GM23248 (cell line): ENCODE results near the gene TMEM123. TPM values are rescaled to one million over a fixed set of nuclear protein-coding genes. Genes with fewer than 3 reads are reported as not detected.

ENCODE experiments used
- DNase-seq: peaks from one replicate; pipeline ENCODE4 v3.0.0-alpha.2; 2015
- H2AFZ ChIP-seq: fragments of 200-600 bp; sonication (generic); 2 replicates; pipeline ENCODE4 v1.6.1; 2016; ENCODE audit warnings: antibody characterized with exemption
- H3F3A ChIP-seq: fragments of 200-600 bp; sonication (generic); 2 replicates; pipeline ENCODE4 v1.6.1; 2016; ENCODE audit warnings: mild to moderate bottlenecking, antibody characterized with exemption, mixed run types; ENCODE audit not compliant: insufficient read depth
- H3K27ac ChIP-seq: fragments of 200-600 bp; sonication (generic); 2 replicates; pipeline ENCODE4 v1.5.1; 2016; ENCODE audit warnings: mild to moderate bottlenecking
- H3K27me3 ChIP-seq: fragments of 200-600 bp; sonication (generic); replicated peaks from 2 replicates; pipeline ENCODE4 v1.6.1; 2016; ENCODE audit warnings: mild to moderate bottlenecking; ENCODE audit not compliant: insufficient read depth
- H3K36me3 ChIP-seq: fragments of 200-600 bp; sonication (generic); 2 replicates; pipeline ENCODE4 v1.6.1; 2016; ENCODE audit warnings: low read depth, mild to moderate bottlenecking
- H3K4me1 ChIP-seq: fragments of 200-600 bp; sonication (generic); 2 replicates; pipeline ENCODE4 v1.6.1; 2016; ENCODE audit warnings: mild to moderate bottlenecking; ENCODE audit not compliant: insufficient read depth
- H3K4me2 ChIP-seq: fragments of 200-600 bp; sonication (generic); one replicate; pipeline ENCODE4 v1.6.1; 2016; ENCODE audit warnings: mild to moderate bottlenecking; ENCODE audit not compliant: unreplicated experiment
- H3K4me3 ChIP-seq: fragments of 200-600 bp; sonication (generic); 2 replicates; pipeline ENCODE4 v1.5.1; 2016; ENCODE audit warnings: mild to moderate bottlenecking
- H3K79me2 ChIP-seq: fragments of 200-600 bp; sonication (generic); 2 replicates; pipeline ENCODE4 v1.6.1; 2016; ENCODE audit warnings: mild to moderate bottlenecking; ENCODE audit not compliant: insufficient read depth
- H3K9ac ChIP-seq: fragments of 200-600 bp; sonication (generic); 2 replicates; pipeline ENCODE4 v1.6.1; 2016; ENCODE audit warnings: mild to moderate bottlenecking
- H3K9me2 ChIP-seq: fragments of 200-600 bp; sonication (generic); 2 replicates; pipeline ENCODE4 v1.6.1; 2016; ENCODE audit warnings: mixed run types, mild to moderate bottlenecking, moderate library complexity; ENCODE audit not compliant: insufficient read depth
- H3K9me3 ChIP-seq: fragments of 200-600 bp; sonication (generic); one replicate; pipeline ENCODE4 v1.6.1; 2017; ENCODE audit warnings: low read depth
- H4K20me1 ChIP-seq: fragments of 200-600 bp; sonication (generic); 2 replicates; pipeline ENCODE4 v1.6.0; 2016; ENCODE audit not compliant: insufficient read depth
- EZH2 ChIP-seq: fragments of 200-600 bp; sonication (generic); IDR thresholded peaks from 2 replicates; pipeline ENCODE4 v1.6.1; 2018; ENCODE audit warnings: antibody characterized with exemption, mild to moderate bottlenecking; ENCODE audit not compliant: insufficient read depth, poor library complexity, severe bottlenecking
- EZH2phosphoT487 ChIP-seq: fragments of 200-600 bp; sonication (generic); IDR thresholded peaks from 2 replicates; pipeline ENCODE4 v1.6.1; 2018; ENCODE audit warnings: antibody characterized with exemption, moderate library complexity, mild to moderate bottlenecking, low read depth; ENCODE audit not compliant: insufficient read depth
- whole genome bisulfite sequencing, 2 experiments: methylation state at CpG; one replicate each; pipeline ENCODE4 v1.1.6; 2015 to 2017; ENCODE audit warnings: low lambda C conversion rate in 2 of 2, low coverage in 1 of 2; ENCODE audit errors: missing lambda C conversion rate in 2 of 2; 5-methylcytosine and 5-hydroxymethylcytosine counted together
- in situ Hi-C: fragments of 300-500 bp; cut with MboI; formaldehyde crosslinking; loops from 2 replicates; pipeline ENCODE4 v1.15.0; 2020
- polyA plus RNA-seq: library from polyadenylated mRNA; unstranded; fragments of >200 nt; fragmentation: Nextera tagmentation; extraction: Ambion mirVana; gene quantifications from 2 replicates; pipeline ENCODE4 v1.2.1, GENCODE V29; 2016
- total RNA-seq: library from RNA; depleted of rRNA; stranded (reverse); fragments of >200 nt; shearing (Covaris generic); gene quantifications from 2 replicates; pipeline ENCODE4 v1.2.3, GENCODE V29; 2014

TMEM123 gene
- total and polyA plus RNA-seq, 2 experiments from 2014 or later, result 106 to 113 TPM

GRCh38 chr11:102468616-102469195, 16.1 kb upstream of the TMEM123 start:
- Histone ChIP-seq H3K9me3 (no peaks in the 10 kb centered on the region), H3K4me1 (peaks cover 10% of the 10 kb centered on the region), H3K9ac (no peak overlapping the region), H4K20me1 (no peaks in the 10 kb centered on the region), H3K27me3 (no peaks in the 10 kb centered on the region), H3K27ac (peak overlapping the region; percentile 34), H3K79me2 (no peaks in the 10 kb centered on the region), H2AFZ (peak overlapping the region; percentile 85), H3K4me3 (0 out of 2 replicates have a peak overlapping the region, but pooled peaks have one; percentile 22), H3K9me2 (no peaks in the 10 kb centered on the region), H3F3A (0 out of 2 replicates have a peak, but pooled peaks cover 5% of the 10 kb centered on the region), H3K36me3 (no peaks in the 10 kb centered on the region), H3K4me2 (peak overlapping the region; percentile 16)
- TF ChIP-seq EZH2phosphoT487 (no peak), EZH2 (no peak)
- in situ Hi-C loops, result no loop called here
- WGBS, 2 experiments, result 67 to 70% methylated on average over 6 of the region's 6 CpGs
- DNase-seq, result peak; percentile 35

DNA sequence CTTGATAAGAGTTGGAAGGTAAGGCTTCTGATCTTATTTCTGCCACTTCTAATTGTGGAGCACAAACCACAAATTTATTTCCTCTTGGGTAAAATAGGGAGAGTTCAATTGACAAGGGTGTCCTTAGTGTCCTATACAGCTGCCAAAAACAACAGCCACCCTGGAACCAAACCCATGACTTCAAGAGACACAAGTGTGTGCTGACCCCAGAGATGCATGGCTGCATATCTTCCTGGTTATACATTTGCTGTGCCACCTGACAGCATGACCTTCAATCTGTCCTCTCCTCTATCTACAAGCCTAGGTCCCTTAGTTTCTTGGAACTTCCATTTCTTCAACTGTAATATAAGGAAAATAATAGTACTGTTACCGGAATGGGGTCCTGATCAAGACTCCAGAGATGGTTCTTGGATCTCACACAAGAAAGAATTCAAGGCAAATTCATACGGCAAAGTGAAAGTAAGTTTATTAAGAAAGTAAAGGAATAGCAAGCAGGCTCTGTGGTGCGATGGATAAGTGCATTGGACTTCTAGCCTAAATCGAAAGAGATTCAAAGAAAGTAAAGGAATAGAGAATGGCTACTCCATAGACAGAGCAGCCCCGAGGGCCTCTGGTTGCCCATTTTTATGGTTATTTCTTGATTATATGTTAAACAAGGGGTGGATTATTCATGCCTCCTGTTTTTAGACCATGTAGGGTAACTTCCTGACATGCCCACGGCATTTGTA, 15.5 kb upstream of the TMEM123 start:
- no peak overlapping the region for H3K4me3 ChIP-seq
- in situ Hi-C loops, result no loop called here
- WGBS, 2 experiments, result 87 to 89% methylated on average over 6 of the region's 6 CpGs

GRCh38 chr11:102467080-102467708, 14.6 kb upstream of the TMEM123 start:
- TF ChIP-seq EZH2phosphoT487, result no peak
- no peak for TF ChIP-seq EZH2
- in situ Hi-C loops, result no loop called here

More for the DNA sequence above, 15.5 kb upstream of the TMEM123 start:
- Histone ChIP-seq H2AFZ (no peak overlapping the region), H3K36me3 (no peaks in the 10 kb centered on the region), H3K27me3 (no peaks in the 10 kb centered on the region), H3K79me2 (no peaks in the 10 kb centered on the region), H3K9me2 (no peaks in the 10 kb centered on the region), H3K4me1 (peaks cover 10% of the 10 kb centered on the region), H3K9me3 (no peaks in the 10 kb centered on the region), H3K27ac (no peak overlapping the region), H3F3A (0 out of 2 replicates have a peak, but pooled peaks cover 5% of the 10 kb centered on the region), H3K4me2 (no peak overlapping the region), H3K9ac (no peak overlapping the region), H4K20me1 (no peaks in the 10 kb centered on the region)
- no peak for DNase-seq
- TF ChIP-seq EZH2phosphoT487, result no peak
- TF ChIP-seq EZH2, result no peak

GRCh38 chr11:102465696-102466095, 13.1 kb upstream of the TMEM123 start:
- TF ChIP-seq EZH2 (no peak), EZH2phosphoT487 (no peak)
- Histone ChIP-seq H3K9me3 (no peaks in the 10 kb centered on the region), H3K36me3 (no peaks in the 10 kb centered on the region), H3K4me1 (peaks cover 10% of the 10 kb centered on the region), H3K79me2 (no peaks in the 10 kb centered on the region), H3K9me2 (no peaks in the 10 kb centered on the region; the same call in 1 of the 2 replicates), H3K4me2 (no peak overlapping the region), H4K20me1 (no peaks in the 10 kb centered on the region), H3F3A (0 out of 2 replicates have a peak, but pooled peaks cover 5% of the 10 kb centered on the region), H3K27me3 (no peaks in the 10 kb centered on the region), H3K4me3 (no peak overlapping the region), H3K27ac (no peak overlapping the region), H3K9ac (no peak overlapping the region), H2AFZ (0 out of 2 replicates have a peak overlapping the region, but pooled peaks have one; percentile 13)
- in situ Hi-C loops, result no loop called here
- WGBS, 2 experiments, result 96 to 97% methylated on average over 1 of the region's 1 CpG
- no peak for DNase-seq

More at GRCh38 chr11:102467080-102467708, 14.6 kb upstream of the TMEM123 start:
- Histone ChIP-seq H3K27ac (no peak overlapping the region), H2AFZ (no peak overlapping the region), H3K9me2 (no peaks in the 10 kb centered on the region; the same call in 1 of the 2 replicates), H3F3A (0 out of 2 replicates have a peak, but pooled peaks cover 5% of the 10 kb centered on the region), H3K9me3 (no peaks in the 10 kb centered on the region), H3K36me3 (no peaks in the 10 kb centered on the region), H3K79me2 (no peaks in the 10 kb centered on the region), H4K20me1 (no peaks in the 10 kb centered on the region), H3K27me3 (no peaks in the 10 kb centered on the region), H3K4me3 (no peak overlapping the region), H3K4me2 (no peak overlapping the region), H3K9ac (no peak overlapping the region), H3K4me1 (peaks cover 10% of the 10 kb centered on the region)
- 73 to 81% methylated on average over 4 of the region's 4 CpGs for WGBS, 2 experiments
- no peak for DNase-seq
